Measurements from ENCODE around the gene BCL2L12.
A peak's percentile ranks its signal among the peaks of the same experiment; 100 is the strongest.

DNA sequence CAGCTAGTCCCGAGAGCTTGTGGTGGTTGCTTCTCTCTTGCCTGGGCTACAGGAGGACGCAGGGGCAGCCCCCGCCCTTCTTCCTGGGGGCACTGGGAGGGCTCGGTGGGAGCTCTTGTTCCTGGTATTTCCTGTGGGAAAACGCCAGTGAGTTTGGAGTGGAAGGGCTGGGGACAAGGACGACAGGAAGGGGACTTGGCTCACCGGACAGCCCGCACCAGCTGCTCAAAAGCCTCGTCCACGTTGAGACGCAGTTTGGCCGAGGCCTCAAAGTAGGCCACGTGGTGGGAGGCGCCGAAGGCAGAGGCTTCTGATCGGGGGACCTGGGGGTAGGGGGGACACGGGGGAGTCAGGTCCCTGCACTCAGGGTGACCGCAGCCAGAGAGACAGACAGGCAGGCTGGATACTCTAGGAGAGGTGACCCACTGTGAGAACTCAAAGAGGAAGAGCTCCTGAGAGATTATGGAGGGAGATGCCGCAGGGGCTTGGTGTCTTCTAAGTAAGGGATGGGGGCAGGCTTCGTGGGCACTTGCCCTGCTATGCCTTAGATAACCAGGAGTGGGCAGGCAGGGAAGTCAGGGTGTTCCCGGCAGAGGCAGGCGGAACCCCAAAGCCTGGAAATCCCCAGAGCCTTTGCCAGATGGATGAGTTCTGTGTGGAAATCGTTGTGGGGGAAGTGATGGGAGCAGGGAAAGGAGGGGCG, 30.1 kb upstream of the BCL2L12 start:
- TF ChIP-seq, protein P1, sequence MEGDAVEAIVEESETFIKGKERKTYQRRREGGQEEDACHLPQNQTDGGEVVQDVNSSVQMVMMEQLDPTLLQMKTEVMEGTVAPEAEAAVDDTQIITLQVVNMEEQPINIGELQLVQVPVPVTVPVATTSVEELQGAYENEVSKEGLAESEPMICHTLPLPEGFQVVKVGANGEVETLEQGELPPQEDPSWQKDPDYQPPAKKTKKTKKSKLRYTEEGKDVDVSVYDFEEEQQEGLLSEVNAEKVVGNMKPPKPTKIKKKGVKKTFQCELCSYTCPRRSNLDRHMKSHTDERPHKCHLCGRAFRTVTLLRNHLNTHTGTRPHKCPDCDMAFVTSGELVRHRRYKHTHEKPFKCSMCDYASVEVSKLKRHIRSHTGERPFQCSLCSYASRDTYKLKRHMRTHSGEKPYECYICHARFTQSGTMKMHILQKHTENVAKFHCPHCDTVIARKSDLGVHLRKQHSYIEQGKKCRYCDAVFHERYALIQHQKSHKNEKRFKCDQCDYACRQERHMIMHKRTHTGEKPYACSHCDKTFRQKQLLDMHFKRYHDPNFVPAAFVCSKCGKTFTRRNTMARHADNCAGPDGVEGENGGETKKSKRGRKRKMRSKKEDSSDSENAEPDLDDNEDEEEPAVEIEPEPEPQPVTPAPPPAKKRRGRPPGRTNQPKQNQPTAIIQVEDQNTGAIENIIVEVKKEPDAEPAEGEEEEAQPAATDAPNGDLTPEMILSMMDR (IDR thresholded peaks at IDR 0.05): peak in 2 of 6 experiments; percentile 9 to 20
- TF ChIP-seq POLR2AphosphoS5 (IDR thresholded peaks at IDR 0.05) (peak in 1 of 2 donors; percentile 8), POLR2A (IDR thresholded peaks at IDR 0.05) (no peak)

All from upper lobe of left lung (tissue), 4 donors.